CD14-positive monocyte (primary cell): Measurements from ENCODE around the gene STX18. TPM values are rescaled to one million over a fixed set of nuclear protein-coding genes. Genes with fewer than 3 reads are reported as not detected.

Source experiments
- DNase-seq, 3 donors: peaks; one replicate each; pipeline ENCODE4 v3.0.0-alpha.2; 2011 to 2022
- H2AFZ ChIP-seq: 2 replicates; pipeline ENCODE4 v1.6.0; 2012; ENCODE audit warnings: mild to moderate bottlenecking, low read depth, low read length, inconsistent platforms; ENCODE audit not compliant: insufficient read depth, poor library complexity, severe bottlenecking
- H3K27ac ChIP-seq, 2 donors: 1 replicate in 1 of 2; 2 replicates in 1 of 2; pipeline ENCODE4 v1.5.1; 2012 to 2013; ENCODE audit warnings: low read length in 2 of 2, control low read depth in 1 of 2, inconsistent platforms in 1 of 2, low read depth in 1 of 2, mild to moderate bottlenecking in 1 of 2
- H3K27me3 ChIP-seq, 2 donors: one replicate each; pipeline versions ENCODE4 v1.6.0 to v1.6.1; 2011 to 2013; ENCODE audit warnings: low read length in 2 of 2; ENCODE audit not compliant: control insufficient read depth in 2 of 2, insufficient read depth in 2 of 2
- H3K36me3 ChIP-seq, 2 donors: replicated peaks in 1 of 2; 1 replicate in 1 of 2; 2 replicates in 1 of 2; pipeline versions ENCODE4 v1.5.1 to v1.6.1; 2012 to 2013; ENCODE audit warnings: low read length in 2 of 2, control low read depth in 1 of 2, inconsistent platforms in 1 of 2, mild to moderate bottlenecking in 1 of 2; ENCODE audit not compliant: insufficient read depth in 2 of 2, control insufficient read depth in 1 of 2
- H3K4me1 ChIP-seq, 2 donors: 1 replicate in 1 of 2; 2 replicates in 1 of 2; pipeline versions ENCODE4 v1.5.1 to v1.6.1; 2012 to 2013; ENCODE audit warnings: low read length in 2 of 2, control low read depth in 1 of 2, inconsistent platforms in 1 of 2, mild to moderate bottlenecking in 1 of 2, moderate library complexity in 1 of 2; ENCODE audit not compliant: insufficient read depth in 2 of 2, control insufficient read depth in 1 of 2
- H3K4me2 ChIP-seq: replicated peaks from 2 replicates; pipeline ENCODE3; 2012; ENCODE audit warnings: low read length, moderate library complexity, mild to moderate bottlenecking; ENCODE audit not compliant: poor library complexity, severe bottlenecking; ENCODE audit errors: extremely low read depth
- H3K4me3 ChIP-seq, 3 experiments: fragments of 200-600 bp in 1 of 3; sonication (generic) in 1 of 3; replicated peaks in 1 of 3; 1 replicate in 2 of 3; 2 replicates in 1 of 3; pipeline ENCODE4 v1.5.1; 2011 to 2013; ENCODE audit warnings: low read length in 3 of 3, mild to moderate bottlenecking in 3 of 3, control low read depth in 2 of 3, low read depth in 2 of 3, inconsistent platforms in 1 of 3, moderate library complexity in 1 of 3
- H3K79me2 ChIP-seq: 2 replicates; pipeline ENCODE4 v1.6.0; 2012; ENCODE audit warnings: mild to moderate bottlenecking, control low read depth, inconsistent platforms, low read length, moderate library complexity; ENCODE audit not compliant: insufficient read depth
- H3K9ac ChIP-seq: 2 replicates; pipeline ENCODE4 v1.6.0; 2017; ENCODE audit warnings: low read length, mild to moderate bottlenecking; ENCODE audit not compliant: insufficient read depth, poor library complexity, severe bottlenecking
- H3K9me3 ChIP-seq, 2 donors: replicated peaks in 1 of 2; 1 replicate in 1 of 2; 2 replicates in 1 of 2; pipeline versions ENCODE4 v1.5.1 to v1.6.1; 2012 to 2013; ENCODE audit warnings: low read length in 2 of 2, control low read depth in 1 of 2; ENCODE audit not compliant: control insufficient read depth in 1 of 2, insufficient read depth in 1 of 2
- H4K20me1 ChIP-seq: 2 replicates; pipeline ENCODE4 v1.6.0; 2012; ENCODE audit warnings: mild to moderate bottlenecking, low read length, control low read depth, moderate library complexity; ENCODE audit not compliant: insufficient read depth
- H3K27ac Mint-ChIP-seq, 7 donors: one replicate each; pipeline ENCODE4 v1.8.0; 2020; ENCODE audit warnings: mild to moderate bottlenecking in 7 of 7, mixed read lengths in 7 of 7, moderate library complexity in 6 of 7, inconsistent platforms in 2 of 7
- H3K27me3 Mint-ChIP-seq, 3 donors: one replicate each; pipeline ENCODE4 v1.8.0; 2021 to 2022; ENCODE audit warnings: low read depth in 3 of 3, mild to moderate bottlenecking in 3 of 3, mixed read lengths in 3 of 3, moderate library complexity in 3 of 3, inconsistent platforms in 1 of 3
- H3K36me3 Mint-ChIP-seq, 2 donors: one replicate each; pipeline ENCODE4 v1.8.0; 2020; ENCODE audit warnings: mixed read lengths in 2 of 2, inconsistent platforms in 1 of 2, mild to moderate bottlenecking in 1 of 2
- H3K4me1 Mint-ChIP-seq: one replicate; pipeline ENCODE4 v1.8.0; 2020; ENCODE audit warnings: mild to moderate bottlenecking, mixed read lengths
- H3K4me3 Mint-ChIP-seq, 2 donors: one replicate each; pipeline ENCODE4 v1.8.0; 2020; ENCODE audit warnings: mild to moderate bottlenecking in 2 of 2, mixed read lengths in 2 of 2, moderate library complexity in 1 of 2
- H3K9me3 Mint-ChIP-seq, 7 donors: one replicate each; pipeline ENCODE4 v1.8.0; 2020 to 2022; ENCODE audit warnings: mixed read lengths in 7 of 7, mild to moderate bottlenecking in 6 of 7, moderate library complexity in 6 of 7, inconsistent platforms in 2 of 7
- whole genome bisulfite sequencing: methylation state at CpG from one replicate; pipeline ENCODE4 v1.1.5; 2013; ENCODE audit warnings: missing lambda C conversion rate; ENCODE audit not compliant: insufficient coverage; 5-methylcytosine and 5-hydroxymethylcytosine counted together
- intact Hi-C, 2 donors: fragments of 100-400 bp; cut with micrococcal nuclease; formaldehyde crosslinking; loops; one replicate each; pipeline versions ENCODE4 v1.15.0 to v1.15.1; 2023
- polyA plus RNA-seq, 3 donors: library from polyadenylated mRNA; depleted of rRNA in 1 of 3; unstranded in 2 of 3; stranded (reverse) in 1 of 3; fragments of 300-500 nt in 2 of 3; fragments of >200 nt in 1 of 3; fragmentation: Illumina TruSeq in 2 of 3; gene quantifications; 1 replicate in 2 of 3; 2 replicates in 1 of 3; pipeline ENCODE4 v1.2.3, GENCODE V29; 2012 to 2021
- TF ChIP-seq, protein P1 (sequence below): fragments of 200-600 bp; IDR thresholded peaks from one replicate; pipeline ENCODE4 v1.8.0; 2022; ENCODE audit warnings: antibody characterized with exemption, mild to moderate bottlenecking

The STX18 gene
- polyA plus RNA-seq, 3 donors, result 19.0 to 24.1 (median 19.6) TPM

DNA sequence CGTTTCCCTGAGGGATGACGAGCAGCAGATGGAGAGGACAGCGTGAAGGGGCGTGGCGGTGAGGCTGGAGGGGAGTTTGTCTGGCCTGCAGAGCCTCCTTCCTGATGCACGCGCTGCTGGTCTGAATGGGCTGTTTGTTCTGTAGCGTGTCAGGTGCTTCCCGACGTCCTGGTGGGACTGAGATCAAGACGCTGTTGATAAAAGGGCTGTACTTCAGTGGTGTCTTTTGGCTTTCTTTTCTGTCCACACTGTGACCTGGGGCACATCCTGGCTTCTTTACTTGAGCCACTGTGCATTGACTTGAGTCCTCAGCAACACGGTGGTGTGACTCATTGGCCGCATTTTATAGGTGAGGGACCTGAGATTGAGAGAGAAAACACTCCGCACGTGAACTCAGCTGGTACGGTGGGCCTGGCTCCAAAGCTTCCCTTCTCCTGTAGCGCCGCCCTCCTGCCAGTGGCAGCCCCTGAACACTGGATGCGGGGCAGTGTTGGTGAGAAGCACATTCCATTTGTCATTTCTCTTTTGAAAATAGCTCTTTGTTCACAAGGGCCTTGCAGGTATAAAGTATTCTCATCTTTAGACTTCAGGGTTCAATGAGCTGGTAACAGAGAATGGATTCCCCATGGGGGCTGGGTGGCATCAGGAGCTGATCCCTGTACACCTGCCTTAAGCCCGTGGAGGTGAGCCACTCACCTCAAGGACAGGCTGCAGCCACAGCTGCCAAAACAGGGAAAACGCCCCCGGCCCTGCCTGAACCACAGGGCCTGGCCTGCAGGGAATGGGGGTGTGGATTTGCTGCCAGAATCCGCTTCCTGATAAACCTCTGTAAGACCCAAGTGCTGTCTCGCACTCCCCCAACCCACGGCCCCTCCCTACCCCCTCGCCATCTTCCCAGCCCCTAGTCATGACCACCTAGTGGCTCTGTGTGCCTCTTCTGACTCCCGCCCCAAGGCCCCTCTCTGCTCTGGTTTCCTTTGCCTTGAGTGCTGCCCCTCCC lies 125.7 kb downstream of the STX18 start:
- Histone ChIP-seq H3K79me2 (no peaks in the 10 kb centered on the region), H4K20me1 (no peaks in the 10 kb centered on the region), H3K27me3 (no peaks in the 10 kb centered on the region), H3K4me1 (no peaks in the 10 kb centered on the region), H3K27ac (no peak overlapping the region), H3K4me2 (no peak overlapping the region), H3K4me3 (no peak overlapping the region), H2AFZ (no peak overlapping the region), H3K9me3 (peaks cover 0 to 4% of the 10 kb centered on the region in 2 donors), H3K9ac (no peak overlapping the region), H3K36me3 (peaks cover 35 to 38% of the 10 kb centered on the region in 2 donors)
- Mint-ChIP-seq H3K4me3 (no peak overlapping the region), H3K27me3 (peaks cover 0 to 2% (median 0%) of the 10 kb centered on the region in 3 donors), H3K36me3 (peaks cover 40 to 50% of the 10 kb centered on the region in 2 donors), H3K4me1 (no peaks in the 10 kb centered on the region), H3K27ac (no peak overlapping the region), H3K9me3 (peaks cover 0 to 4% (median 0%) of the 10 kb centered on the region in 7 donors)
- intact Hi-C loops, result no loop called here
- 99% methylated on average over 19 of the region's 27 CpGs for whole genome bisulfite sequencing
- DNase-seq, result no peak
- TF ChIP-seq, protein P1, sequence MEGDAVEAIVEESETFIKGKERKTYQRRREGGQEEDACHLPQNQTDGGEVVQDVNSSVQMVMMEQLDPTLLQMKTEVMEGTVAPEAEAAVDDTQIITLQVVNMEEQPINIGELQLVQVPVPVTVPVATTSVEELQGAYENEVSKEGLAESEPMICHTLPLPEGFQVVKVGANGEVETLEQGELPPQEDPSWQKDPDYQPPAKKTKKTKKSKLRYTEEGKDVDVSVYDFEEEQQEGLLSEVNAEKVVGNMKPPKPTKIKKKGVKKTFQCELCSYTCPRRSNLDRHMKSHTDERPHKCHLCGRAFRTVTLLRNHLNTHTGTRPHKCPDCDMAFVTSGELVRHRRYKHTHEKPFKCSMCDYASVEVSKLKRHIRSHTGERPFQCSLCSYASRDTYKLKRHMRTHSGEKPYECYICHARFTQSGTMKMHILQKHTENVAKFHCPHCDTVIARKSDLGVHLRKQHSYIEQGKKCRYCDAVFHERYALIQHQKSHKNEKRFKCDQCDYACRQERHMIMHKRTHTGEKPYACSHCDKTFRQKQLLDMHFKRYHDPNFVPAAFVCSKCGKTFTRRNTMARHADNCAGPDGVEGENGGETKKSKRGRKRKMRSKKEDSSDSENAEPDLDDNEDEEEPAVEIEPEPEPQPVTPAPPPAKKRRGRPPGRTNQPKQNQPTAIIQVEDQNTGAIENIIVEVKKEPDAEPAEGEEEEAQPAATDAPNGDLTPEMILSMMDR, result no peak

DNA sequence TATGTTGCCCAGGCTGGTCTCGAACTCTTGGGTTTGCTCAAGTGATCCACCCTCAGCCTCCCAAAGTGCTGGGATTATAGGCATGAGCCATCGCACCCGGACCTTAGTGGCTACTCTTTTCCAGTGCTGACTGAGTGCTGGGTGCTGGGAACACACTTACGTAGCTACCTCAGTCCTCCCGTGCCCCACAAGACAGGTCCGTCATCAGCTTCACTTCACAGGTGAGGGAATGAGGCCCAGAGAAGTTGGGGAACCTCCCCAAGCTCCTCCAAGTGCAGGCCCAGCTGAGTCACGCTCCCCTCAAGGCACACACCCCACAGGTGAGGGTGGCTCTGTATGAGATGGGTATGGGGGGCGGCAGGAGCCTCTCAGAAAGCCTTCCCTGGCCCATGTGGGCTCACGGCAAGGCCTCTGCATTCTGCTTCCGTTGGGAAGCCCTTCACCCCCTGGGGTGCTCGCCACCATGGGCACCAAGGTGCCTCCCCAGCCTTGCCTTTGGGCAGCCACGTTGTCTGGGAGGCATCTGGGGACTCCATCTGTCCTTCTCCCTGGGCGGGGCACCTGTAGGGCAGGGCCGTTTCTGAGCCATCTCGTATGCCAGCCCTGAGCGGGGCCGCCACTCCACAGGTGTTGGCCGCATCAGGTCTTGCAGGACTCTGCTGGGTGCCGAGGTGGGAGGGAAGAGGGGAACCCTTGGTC lies 126.6 kb downstream of the STX18 start:
- Histone ChIP-seq H3K9ac (no peak overlapping the region), H3K4me1 (no peaks in the 10 kb centered on the region), H3K27me3 (no peaks in the 10 kb centered on the region), H3K36me3 (peaks cover 27 to 29% of the 10 kb centered on the region in 2 donors), H3K27ac (no peak overlapping the region), H3K9me3 (peaks cover 0 to 4% of the 10 kb centered on the region in 2 donors), H3K4me2 (no peak overlapping the region), H2AFZ (no peak overlapping the region), H3K4me3 (no peak overlapping the region), H3K79me2 (no peaks in the 10 kb centered on the region), H4K20me1 (no peaks in the 10 kb centered on the region)
- Mint-ChIP-seq H3K36me3 (peaks cover 31 to 42% of the 10 kb centered on the region in 2 donors), H3K4me3 (no peak overlapping the region), H3K4me1 (no peaks in the 10 kb centered on the region), H3K27me3 (peaks cover 0 to 2% (median 0%) of the 10 kb centered on the region in 3 donors), H3K9me3 (peaks cover 0 to 4% (median 0%) of the 10 kb centered on the region in 7 donors), H3K27ac (peak overlapping the region in 1 of 7 donors; percentile 28)
- TF ChIP-seq, protein P1, result no peak
- WGBS, result 97% methylated on average over 14 of the region's 19 CpGs
- DNase-seq, result no peak
- intact Hi-C loops, result no loop called here
